SK-N-SH treated with all-trans-retinoic acid at 6 μM for 48 hours (cell line): ENCODE results near the gene WDR18.

Source experiments
- ATAC-seq: fragments of 200-7000 bp; cut with Tn5 transposase; 3 replicates; pipeline ENCODE4 v1.9.1; 2020; ENCODE audit warnings: mild to moderate bottlenecking, moderate library complexity
- CSDC2 ChIP-seq: fragments of 250-450 bp; sonication (Bioruptor Pico); IDR thresholded peaks from 2 replicates; pipeline ENCODE4 v1.5.0; 2020; ENCODE audit warnings: mild to moderate bottlenecking, moderate library complexity
- GLIS3 ChIP-seq: fragments of 250-450 bp; sonication (Bioruptor Pico); IDR thresholded peaks from 2 replicates; pipeline ENCODE4 v1.5.0; 2020; ENCODE audit warnings: mild to moderate bottlenecking, moderate library complexity
- ISL1 ChIP-seq: fragments of 250-450 bp; sonication (Bioruptor Pico); IDR thresholded peaks from 2 replicates; pipeline ENCODE4 v2.1.2; 2022; ENCODE audit warnings: mild to moderate bottlenecking, moderate library complexity
- PPARA ChIP-seq: fragments of 250-450 bp; sonication (Bioruptor Pico); IDR thresholded peaks from 2 replicates; pipeline ENCODE4 v1.5.0; 2020; ENCODE audit warnings: mild to moderate bottlenecking, borderline replicate concordance
- ZFP3 ChIP-seq: fragments of 250-450 bp; sonication (Bioruptor Pico); IDR thresholded peaks from 2 replicates; pipeline ENCODE4 v1.5.0; 2020; ENCODE audit warnings: mild to moderate bottlenecking, moderate library complexity
- ZNF565 ChIP-seq: fragments of 450-650 bp; formaldehyde crosslinking; conservative IDR thresholded peaks from 2 replicates; pipeline ENCODE4 v1.5.0; 2020; ENCODE audit warnings: low read depth, mild to moderate bottlenecking, moderate library complexity
- TF ChIP-seq, protein P1 (sequence below): fragments of 250-450 bp; sonication (Bioruptor Pico); IDR thresholded peaks from 2 replicates; pipeline ENCODE4 v1.5.0; 2020; ENCODE audit warnings: mild to moderate bottlenecking, moderate library complexity
- TF ChIP-seq, protein P2 (sequence below): fragments of 250-450 bp; sonication (Bioruptor Pico); IDR thresholded peaks from 2 replicates; pipeline ENCODE4 v1.5.1; 2021; ENCODE audit warnings: mild to moderate bottlenecking, moderate library complexity
- TF ChIP-seq, protein P3 (sequence below): fragments of 250-450 bp; sonication (Bioruptor Pico); IDR thresholded peaks from 2 replicates; pipeline ENCODE4 v1.8.0; 2020; ENCODE audit warnings: mild to moderate bottlenecking, moderate library complexity, borderline replicate concordance
- TF ChIP-seq, protein P4 (sequence below): fragments of 250-450 bp; sonication (Bioruptor Pico); IDR thresholded peaks from 2 replicates; pipeline ENCODE4 v1.5.1; 2020; ENCODE audit warnings: low read depth, mild to moderate bottlenecking, moderate library complexity

WDR18 gene

DNA sequence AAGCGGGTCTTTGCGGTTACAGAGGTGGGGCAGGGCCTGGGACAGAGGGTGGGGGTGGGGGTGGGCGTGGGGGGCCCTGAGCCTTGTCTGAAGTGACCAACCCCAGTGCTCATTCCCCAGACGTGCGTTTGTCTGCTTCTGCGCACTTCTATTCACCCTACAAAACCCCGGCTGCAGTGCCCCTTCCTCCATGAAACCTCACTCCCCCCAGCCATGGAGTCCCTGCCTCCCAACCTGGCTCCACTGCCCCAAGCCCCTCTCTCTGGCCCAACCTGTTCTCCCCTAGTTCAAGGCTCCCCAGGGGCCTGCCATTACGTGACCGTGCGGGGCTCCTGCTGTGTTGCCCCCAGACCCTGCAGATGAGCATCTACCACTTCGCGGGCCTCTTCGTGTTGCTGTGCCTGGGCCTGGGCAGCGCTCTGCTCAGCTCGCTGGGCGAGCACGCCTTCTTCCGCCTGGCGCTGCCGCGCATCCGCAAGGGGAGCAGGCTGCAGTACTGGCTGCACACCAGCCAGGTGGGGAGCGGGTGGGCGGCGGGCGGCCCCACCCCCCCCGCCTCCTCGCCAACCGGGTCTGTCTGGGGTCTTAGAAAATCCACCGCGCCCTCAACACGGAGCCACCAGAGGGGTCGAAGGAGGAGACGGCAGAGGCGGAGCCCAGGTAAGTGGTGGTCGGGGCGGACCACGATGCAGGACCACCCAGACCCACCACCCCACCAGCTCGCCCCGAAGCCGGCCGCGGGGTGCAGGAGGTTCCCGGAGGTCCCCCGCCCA, 24.3 kb downstream of the WDR18 start:
- TF ChIP-seq, protein P1, sequence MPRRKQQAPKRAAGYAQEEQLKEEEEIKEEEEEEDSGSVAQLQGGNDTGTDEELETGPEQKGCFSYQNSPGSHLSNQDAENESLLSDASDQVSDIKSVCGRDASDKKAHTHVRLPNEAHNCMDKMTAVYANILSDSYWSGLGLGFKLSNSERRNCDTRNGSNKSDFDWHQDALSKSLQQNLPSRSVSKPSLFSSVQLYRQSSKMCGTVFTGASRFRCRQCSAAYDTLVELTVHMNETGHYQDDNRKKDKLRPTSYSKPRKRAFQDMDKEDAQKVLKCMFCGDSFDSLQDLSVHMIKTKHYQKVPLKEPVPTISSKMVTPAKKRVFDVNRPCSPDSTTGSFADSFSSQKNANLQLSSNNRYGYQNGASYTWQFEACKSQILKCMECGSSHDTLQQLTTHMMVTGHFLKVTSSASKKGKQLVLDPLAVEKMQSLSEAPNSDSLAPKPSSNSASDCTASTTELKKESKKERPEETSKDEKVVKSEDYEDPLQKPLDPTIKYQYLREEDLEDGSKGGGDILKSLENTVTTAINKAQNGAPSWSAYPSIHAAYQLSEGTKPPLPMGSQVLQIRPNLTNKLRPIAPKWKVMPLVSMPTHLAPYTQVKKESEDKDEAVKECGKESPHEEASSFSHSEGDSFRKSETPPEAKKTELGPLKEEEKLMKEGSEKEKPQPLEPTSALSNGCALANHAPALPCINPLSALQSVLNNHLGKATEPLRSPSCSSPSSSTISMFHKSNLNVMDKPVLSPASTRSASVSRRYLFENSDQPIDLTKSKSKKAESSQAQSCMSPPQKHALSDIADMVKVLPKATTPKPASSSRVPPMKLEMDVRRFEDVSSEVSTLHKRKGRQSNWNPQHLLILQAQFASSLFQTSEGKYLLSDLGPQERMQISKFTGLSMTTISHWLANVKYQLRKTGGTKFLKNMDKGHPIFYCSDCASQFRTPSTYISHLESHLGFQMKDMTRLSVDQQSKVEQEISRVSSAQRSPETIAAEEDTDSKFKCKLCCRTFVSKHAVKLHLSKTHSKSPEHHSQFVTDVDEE (CRISPR knock-in tag) = no peak
- TF ChIP-seq ZFP3 (CRISPR knock-in tag) = peak; percentile 98
- TF ChIP-seq ISL1 = no peak
- no peak for ATAC-seq

DNA sequence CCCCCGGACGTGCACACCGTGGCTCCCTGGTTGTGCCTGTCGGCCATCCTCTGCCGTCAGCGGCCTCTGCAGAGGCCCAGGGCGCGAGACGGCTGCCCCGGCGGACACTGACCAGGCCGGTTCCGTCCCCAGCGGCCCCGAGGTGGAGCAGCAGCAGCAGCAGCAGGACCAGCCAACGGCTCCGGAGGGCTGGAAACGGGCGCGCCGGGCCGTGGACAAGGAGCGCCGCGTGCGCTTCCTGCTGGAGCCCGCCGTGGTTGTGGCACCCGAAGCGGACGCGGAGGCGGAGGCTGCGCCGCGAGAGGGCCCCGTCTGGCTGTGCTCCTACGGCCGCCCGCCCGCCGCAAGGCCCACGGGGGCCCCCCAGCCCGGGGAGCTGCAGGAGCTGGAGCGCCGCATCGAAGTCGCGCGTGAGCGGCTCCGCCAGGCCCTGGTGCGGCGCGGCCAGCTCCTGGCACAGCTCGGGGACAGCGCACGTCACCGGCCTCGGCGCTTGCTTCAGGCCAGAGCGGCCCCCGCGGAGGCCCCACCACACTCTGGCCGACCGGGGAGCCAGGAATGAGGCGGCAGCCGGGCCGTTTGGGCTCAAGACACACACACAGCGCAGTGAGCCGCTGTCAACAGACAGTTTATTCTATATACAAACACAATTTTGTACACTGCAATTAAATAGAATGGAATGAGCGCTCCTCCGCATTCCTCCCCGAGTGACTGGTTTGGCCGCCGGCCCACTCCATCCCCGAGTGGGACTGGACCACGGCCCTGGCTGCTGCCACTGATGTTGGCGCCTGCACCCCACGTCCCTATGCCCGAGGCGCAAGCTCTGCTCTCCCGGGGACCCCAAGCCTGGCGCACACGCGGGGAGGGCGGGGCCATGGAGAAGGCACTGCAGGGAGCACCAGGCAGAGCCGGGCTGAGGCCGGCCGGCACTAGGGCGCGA, 25.2 kb downstream of the WDR18 start:
- no peak for ATAC-seq
- TF ChIP-seq, protein P2, sequence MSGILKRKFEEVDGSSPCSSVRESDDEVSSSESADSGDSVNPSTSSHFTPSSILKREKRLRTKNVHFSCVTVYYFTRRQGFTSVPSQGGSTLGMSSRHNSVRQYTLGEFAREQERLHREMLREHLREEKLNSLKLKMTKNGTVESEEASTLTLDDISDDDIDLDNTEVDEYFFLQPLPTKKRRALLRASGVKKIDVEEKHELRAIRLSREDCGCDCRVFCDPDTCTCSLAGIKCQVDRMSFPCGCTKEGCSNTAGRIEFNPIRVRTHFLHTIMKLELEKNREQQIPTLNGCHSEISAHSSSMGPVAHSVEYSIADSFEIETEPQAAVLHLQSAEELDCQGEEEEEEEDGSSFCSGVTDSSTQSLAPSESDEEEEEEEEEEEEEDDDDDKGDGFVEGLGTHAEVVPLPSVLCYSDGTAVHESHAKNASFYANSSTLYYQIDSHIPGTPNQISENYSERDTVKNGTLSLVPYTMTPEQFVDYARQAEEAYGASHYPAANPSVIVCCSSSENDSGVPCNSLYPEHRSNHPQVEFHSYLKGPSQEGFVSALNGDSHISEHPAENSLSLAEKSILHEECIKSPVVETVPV (CRISPR knock-in tag) = no peak

DNA sequence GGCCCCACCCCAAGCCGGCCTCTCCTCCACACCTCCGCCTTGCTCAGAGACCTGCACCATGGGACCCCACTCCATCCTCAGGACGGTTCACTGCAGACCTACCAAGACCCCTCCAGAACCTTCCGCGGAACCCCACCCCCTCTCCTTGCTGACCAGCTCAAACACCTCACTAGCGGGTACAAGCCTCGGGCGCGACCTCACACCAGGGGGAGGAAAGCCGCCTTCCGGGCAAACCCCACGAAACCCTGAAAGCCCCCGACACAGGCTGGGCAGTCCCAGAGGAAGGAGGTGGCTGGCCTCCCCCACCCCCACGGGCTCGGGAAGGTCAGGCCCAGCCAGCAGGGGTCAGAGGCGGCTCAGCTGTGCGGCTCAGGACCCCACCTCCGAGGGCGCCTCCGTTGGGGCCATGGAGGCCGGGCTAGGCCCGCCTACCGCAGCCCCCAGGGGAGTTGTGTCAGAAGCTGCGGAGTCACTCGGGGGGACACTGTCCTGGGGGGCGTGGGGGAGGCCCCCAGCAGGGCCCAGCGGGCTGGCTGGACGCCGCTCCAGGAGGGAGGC, 25.9 kb downstream of the WDR18 start:
- no peak for ATAC-seq
- TF ChIP-seq, protein P1 (CRISPR knock-in tag) = no peak
- TF ChIP-seq, protein P3, sequence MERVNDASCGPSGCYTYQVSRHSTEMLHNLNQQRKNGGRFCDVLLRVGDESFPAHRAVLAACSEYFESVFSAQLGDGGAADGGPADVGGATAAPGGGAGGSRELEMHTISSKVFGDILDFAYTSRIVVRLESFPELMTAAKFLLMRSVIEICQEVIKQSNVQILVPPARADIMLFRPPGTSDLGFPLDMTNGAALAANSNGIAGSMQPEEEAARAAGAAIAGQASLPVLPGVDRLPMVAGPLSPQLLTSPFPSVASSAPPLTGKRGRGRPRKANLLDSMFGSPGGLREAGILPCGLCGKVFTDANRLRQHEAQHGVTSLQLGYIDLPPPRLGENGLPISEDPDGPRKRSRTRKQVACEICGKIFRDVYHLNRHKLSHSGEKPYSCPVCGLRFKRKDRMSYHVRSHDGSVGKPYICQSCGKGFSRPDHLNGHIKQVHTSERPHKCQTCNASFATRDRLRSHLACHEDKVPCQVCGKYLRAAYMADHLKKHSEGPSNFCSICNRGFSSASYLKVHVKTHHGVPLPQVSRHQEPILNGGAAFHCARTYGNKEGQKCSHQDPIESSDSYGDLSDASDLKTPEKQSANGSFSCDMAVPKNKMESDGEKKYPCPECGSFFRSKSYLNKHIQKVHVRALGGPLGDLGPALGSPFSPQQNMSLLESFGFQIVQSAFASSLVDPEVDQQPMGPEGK (CRISPR knock-in tag) = no peak
- no peak for TF ChIP-seq ZNF565 (CRISPR knock-in tag)
- TF ChIP-seq, protein P4, sequence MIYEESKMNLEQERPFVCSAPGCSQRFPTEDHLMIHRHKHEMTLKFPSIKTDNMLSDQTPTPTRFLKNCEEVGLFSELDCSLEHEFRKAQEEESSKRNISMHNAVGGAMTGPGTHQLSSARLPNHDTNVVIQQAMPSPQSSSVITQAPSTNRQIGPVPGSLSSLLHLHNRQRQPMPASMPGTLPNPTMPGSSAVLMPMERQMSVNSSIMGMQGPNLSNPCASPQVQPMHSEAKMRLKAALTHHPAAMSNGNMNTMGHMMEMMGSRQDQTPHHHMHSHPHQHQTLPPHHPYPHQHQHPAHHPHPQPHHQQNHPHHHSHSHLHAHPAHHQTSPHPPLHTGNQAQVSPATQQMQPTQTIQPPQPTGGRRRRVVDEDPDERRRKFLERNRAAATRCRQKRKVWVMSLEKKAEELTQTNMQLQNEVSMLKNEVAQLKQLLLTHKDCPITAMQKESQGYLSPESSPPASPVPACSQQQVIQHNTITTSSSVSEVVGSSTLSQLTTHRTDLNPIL = no peak
- TF ChIP-seq CSDC2 (CRISPR knock-in tag) = no peak
- no peak for TF ChIP-seq PPARA (CRISPR knock-in tag)
- TF ChIP-seq, all 23 proteins: peak for 0

DNA sequence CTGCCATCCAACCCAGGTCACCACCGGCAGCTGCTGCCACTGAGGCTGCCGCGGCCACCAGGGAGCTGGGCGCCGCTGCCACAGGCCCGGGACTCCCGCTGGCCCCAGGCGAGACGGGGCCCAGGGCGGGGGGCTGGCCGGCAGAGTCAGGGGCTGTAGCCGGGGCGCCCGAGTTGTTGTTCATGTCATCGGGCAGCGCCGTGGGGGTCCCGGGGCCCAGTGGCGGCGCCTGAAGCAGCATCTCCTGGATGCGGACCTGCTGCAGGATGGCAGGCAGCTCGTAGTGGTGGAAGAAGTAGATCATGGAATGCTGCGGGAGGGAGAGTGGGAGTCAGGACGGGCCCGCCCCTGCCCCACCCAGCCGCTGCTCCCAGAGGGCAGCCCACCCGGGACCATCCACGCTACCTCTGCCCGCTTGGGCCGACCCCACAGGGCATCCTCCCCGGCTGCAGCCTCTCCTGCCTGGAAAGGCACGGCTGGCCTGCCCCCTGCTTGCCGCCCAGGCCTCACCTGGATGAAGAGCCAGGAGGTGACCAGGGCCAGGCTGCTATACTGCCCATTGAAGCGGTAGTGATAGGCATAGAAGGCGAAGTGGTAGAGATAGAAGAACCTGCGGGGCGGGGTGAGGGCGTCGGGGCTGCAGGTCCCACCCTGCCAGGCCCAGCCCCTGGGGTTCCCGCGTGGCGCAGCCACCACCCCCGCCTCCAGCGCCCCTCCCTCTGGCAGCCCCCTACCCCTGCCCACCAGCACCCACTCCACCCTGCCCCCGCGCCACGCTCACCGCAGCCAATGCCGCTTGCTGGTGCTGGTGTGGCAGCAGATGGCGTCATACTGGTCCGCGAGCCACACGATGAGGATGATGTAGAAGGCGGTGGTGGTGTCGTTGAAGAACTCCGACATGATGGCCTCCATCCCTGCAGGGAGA, 26.7 kb downstream of the WDR18 start:
- ATAC-seq = no peak
- TF ChIP-seq GLIS3 (CRISPR knock-in tag) (no peak), ZNF565 (CRISPR knock-in tag) (no peak), ISL1 (no peak)
- TF ChIP-seq, protein P3 (CRISPR knock-in tag) = no peak
- TF ChIP-seq, protein P1 (CRISPR knock-in tag) = no peak
